SK-N-SH (cell line): ENCODE results near the gene TRPM1. TPM values are rescaled to one million over a fixed set of nuclear protein-coding genes. Genes with fewer than 3 reads are reported as not detected.

Experiments used
- CTCF ChIA-PET: fragments of 300-600, 350-600 bp; formaldehyde crosslinking; extraction: SDS; loops from one replicate; lab custom pipeline; 2021; lab: Yijun Ruan, JAX
- POLR2A ChIA-PET: fragments of 350-600 bp; sonication (Branson Sonifier 250); formaldehyde crosslinking; extraction: SDS; loops from one replicate; lab custom pipeline; 2020; ENCODE audit warnings: antibody characterized with exemption, inconsistent platforms; lab: Yijun Ruan, JAX
- DNase-seq: peaks from one replicate; pipeline ENCODE4 v3.0.0; 2012
- H2AFZ ChIP-seq: fragments of 200-600 bp; sonication (generic); 2 replicates; pipeline ENCODE4 v1.8.1; 2016; ENCODE audit warnings: antibody characterized with exemption, mild to moderate bottlenecking, low read depth
- H3F3A ChIP-seq: fragments of 200-600 bp; sonication (generic); replicated peaks from 2 replicates; pipeline ENCODE3; 2016; ENCODE audit warnings: antibody characterized with exemption, mild to moderate bottlenecking; ENCODE audit not compliant: insufficient read depth
- H3K27ac ChIP-seq, 2 experiments: fragments of 200-500 bp in 1 of 2; fragments of 200-600 bp in 1 of 2; sonication (Bioruptor generic) in 1 of 2; sonication (generic), shearing (Covaris generic) in 1 of 2; 2 replicates each; pipeline versions ENCODE4 v1.5.1 to v1.6.1; 2014 to 2016; ENCODE audit warnings: low read depth in 2 of 2, inconsistent platforms in 1 of 2, low read length in 1 of 2, mild to moderate bottlenecking in 1 of 2, mixed read lengths in 1 of 2
- H3K27me3 ChIP-seq: fragments of 200-600 bp; sonication (generic), shearing (Covaris generic); 2 replicates; pipeline ENCODE4 v1.6.1; 2016; ENCODE audit warnings: mixed run types; ENCODE audit not compliant: insufficient read depth
- H3K36me3 ChIP-seq, 2 experiments: fragments of 200-500 bp in 1 of 2; fragments of 200-600 bp in 1 of 2; sonication (Bioruptor generic) in 1 of 2; sonication (generic) in 1 of 2; replicated peaks in 1 of 2; 2 replicates each; pipeline versions ENCODE3 to v1.5.1; 2014 to 2016; ENCODE audit warnings: low read length in 1 of 2, mild to moderate bottlenecking in 1 of 2; ENCODE audit not compliant: insufficient read depth in 2 of 2, control insufficient read depth in 1 of 2
- H3K4me1 ChIP-seq, 2 experiments: fragments of 200-500 bp in 1 of 2; fragments of 200-600 bp in 1 of 2; sonication (Bioruptor generic) in 1 of 2; sonication (generic), shearing (Covaris generic) in 1 of 2; 2 replicates each; pipeline versions ENCODE4 v1.5.1 to v1.6.1; 2014 to 2016; ENCODE audit warnings: low read depth in 1 of 2, low read length in 1 of 2, mixed run types in 1 of 2; ENCODE audit not compliant: insufficient read depth in 2 of 2, control insufficient read depth in 1 of 2
- H3K4me2 ChIP-seq: fragments of 200-600 bp; sonication (generic), shearing (Covaris generic); 2 replicates; pipeline ENCODE4 v1.6.1; 2017; ENCODE audit warnings: mixed run types
- H3K4me3 ChIP-seq, 2 experiments: fragments of 200-500 bp in 1 of 2; fragments of 200-600 bp in 1 of 2; sonication (Bioruptor generic) in 1 of 2; sonication (generic), shearing (Covaris generic) in 1 of 2; 2 replicates each; pipeline versions ENCODE4 v1.5.1 to v1.8.1; 2014 to 2016; ENCODE audit warnings: low read depth in 2 of 2, inconsistent platforms in 1 of 2, low read length in 1 of 2, mild to moderate bottlenecking in 1 of 2, mixed read lengths in 1 of 2, moderate library complexity in 1 of 2
- H3K79me2 ChIP-seq: fragments of 200-600 bp; sonication (generic); 2 replicates; pipeline ENCODE4 v1.8.1; 2017; ENCODE audit warnings: mild to moderate bottlenecking; ENCODE audit not compliant: insufficient read depth
- H3K9ac ChIP-seq: fragments of 200-600 bp; sonication (generic); 2 replicates; pipeline ENCODE4 v1.6.1; 2017; ENCODE audit warnings: mixed run types
- H3K9me2 ChIP-seq: fragments of 200-600 bp; sonication (generic); 2 replicates; pipeline ENCODE4 v1.6.1; 2017; ENCODE audit warnings: mixed run types
- H3K9me3 ChIP-seq: fragments of 200-600 bp; sonication (generic); 2 replicates; pipeline ENCODE4 v1.6.1; 2017; ENCODE audit warnings: mixed run types, mild to moderate bottlenecking, moderate library complexity
- H4K20me1 ChIP-seq: fragments of 200-600 bp; sonication (generic); 2 replicates; pipeline ENCODE4 v1.6.1; 2017; ENCODE audit warnings: mild to moderate bottlenecking, mixed run types; ENCODE audit not compliant: insufficient read depth
- CHD2 ChIP-seq: fragments of 150-350 bp; IDR thresholded peaks from 2 replicates; pipeline ENCODE4 v1.6.1; 2018; ENCODE audit warnings: low read length; ENCODE audit not compliant: partially characterized antibody
- EP300 ChIP-seq, 2 experiments: IDR thresholded peaks; 2 replicates each; pipeline versions ENCODE4 v1.4.0 to v1.6.1; 2012; ENCODE audit warnings: borderline replicate concordance in 1 of 2, low read depth in 1 of 2, low read length in 1 of 2
- EZH2phosphoT487 ChIP-seq: fragments of 200-600 bp; sonication (generic); IDR thresholded peaks from 2 replicates; pipeline ENCODE4 v1.6.1; 2017; ENCODE audit warnings: low read depth, mixed run types, mild to moderate bottlenecking, antibody characterized with exemption, moderate library complexity, borderline replicate concordance
- FOXJ3 ChIP-seq: sonication (generic); formaldehyde crosslinking; IDR thresholded peaks from 2 replicates; pipeline ENCODE4 v1.5.1; 2020; ENCODE audit warnings: mild to moderate bottlenecking, missing genetic modification reagents
- GABPA ChIP-seq: IDR thresholded peaks from 2 replicates; pipeline ENCODE4 v1.4.0; 2012; ENCODE audit warnings: low read depth, mild to moderate bottlenecking
- GATA2 ChIP-seq: sonication (generic); formaldehyde crosslinking; IDR thresholded peaks from 2 replicates; pipeline ENCODE4 v1.5.0; 2020; ENCODE audit warnings: mild to moderate bottlenecking, missing genetic modification reagents
- JUND ChIP-seq: IDR thresholded peaks from 2 replicates; pipeline ENCODE4 v1.4.0; 2012
- MEF2A ChIP-seq: IDR thresholded peaks from 2 replicates; pipeline ENCODE4 v1.4.0; 2012; ENCODE audit warnings: low read depth, borderline replicate concordance
- MXI1 ChIP-seq: IDR thresholded peaks from 2 replicates; pipeline ENCODE4 v1.6.1; 2012; ENCODE audit warnings: mild to moderate bottlenecking, low read depth, low read length, improper control_type of control experiment
- NFIC ChIP-seq: IDR thresholded peaks from 2 replicates; pipeline ENCODE4 v1.4.0; 2012; ENCODE audit warnings: borderline replicate concordance
- POLR2AphosphoS5 ChIP-seq: IDR thresholded peaks from 2 replicates; pipeline ENCODE4 v1.6.1; 2012; ENCODE audit warnings: low read depth, low read length
- RAD21 ChIP-seq: IDR thresholded peaks from 2 replicates; pipeline ENCODE4 v1.6.1; 2012; ENCODE audit warnings: mild to moderate bottlenecking, low read length
- RCOR1 ChIP-seq: fragments of 150-350 bp; IDR thresholded peaks from 2 replicates; pipeline ENCODE4 v1.6.1; 2017; ENCODE audit warnings: antibody characterized with exemption, low read length
- RFX5 ChIP-seq: IDR thresholded peaks from 2 replicates; pipeline ENCODE4 v1.6.1; 2012; ENCODE audit warnings: mild to moderate bottlenecking, improper control_type of control experiment, low read length
- SIN3A ChIP-seq: IDR thresholded peaks from 2 replicates; pipeline ENCODE4 v1.6.1; 2012; ENCODE audit warnings: low read depth, mild to moderate bottlenecking, low read length, moderate library complexity, borderline replicate concordance
- TAF1 ChIP-seq: IDR thresholded peaks from 2 replicates; pipeline ENCODE4 v1.6.1; 2012; ENCODE audit warnings: low read depth, mild to moderate bottlenecking, low read length, moderate library complexity, borderline replicate concordance
- TCF12 ChIP-seq: IDR thresholded peaks from 2 replicates; pipeline ENCODE4 v1.4.0; 2012
- TEAD4 ChIP-seq: IDR thresholded peaks from 2 replicates; pipeline ENCODE4 v1.4.0; 2012; ENCODE audit warnings: mild to moderate bottlenecking, borderline replicate concordance; ENCODE audit not compliant: insufficient read depth
- YY1 ChIP-seq: IDR thresholded peaks from 2 replicates; pipeline ENCODE4 v1.4.0; 2012; ENCODE audit warnings: low read depth, mild to moderate bottlenecking
- WGBS: methylation state at CpG from one replicate; pipeline ENCODE4 v1.1.6; 2017; ENCODE audit warnings: low lambda C conversion rate; 5-methylcytosine and 5-hydroxymethylcytosine counted together
- polyA plus RNA-seq, 3 experiments: library from polyadenylated mRNA; depleted of rRNA; stranded (reverse); fragments of >200 nt; gene quantifications; 2 replicates each; pipeline ENCODE4 v1.2.3, GENCODE V29; 2012
- TF ChIP-seq, protein P1 (sequence below): IDR thresholded peaks from 2 replicates; pipeline ENCODE4 v1.4.0; 2012; ENCODE audit warnings: low read depth
- TF ChIP-seq, protein P2 (sequence below): IDR thresholded peaks from 2 replicates; pipeline ENCODE4 v1.4.0; 2012; ENCODE audit warnings: low read depth, borderline replicate concordance

The TRPM1 gene
- polyA plus RNA-seq, 1 of the 3 experiments (the other 2 are of a cell fraction): not detected

DNA sequence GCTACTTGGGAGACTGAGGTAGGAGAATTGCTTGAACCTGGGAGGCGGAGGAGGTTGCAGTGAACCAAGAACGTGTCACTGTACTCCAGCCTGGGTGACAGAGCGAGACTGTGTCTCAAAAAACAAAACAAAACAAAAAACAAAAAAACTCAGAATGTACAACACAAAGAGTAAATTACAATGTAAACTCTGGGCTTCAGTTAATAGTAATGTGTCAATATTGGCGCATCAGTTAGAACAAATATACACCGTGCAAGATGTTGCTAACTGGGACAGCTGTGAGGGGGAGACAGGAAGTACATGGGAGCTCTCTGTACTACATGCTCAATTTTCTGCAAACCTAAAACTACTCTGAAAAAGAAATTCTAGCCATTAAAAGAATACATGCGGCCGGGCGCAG, 23.5 kb upstream of the TRPM1 start:
- Histone ChIP-seq H3K9me2 (no peaks in the 10 kb centered on the region), H3K27ac (no peak overlapping the region), H2AFZ (no peak overlapping the region), H3K79me2 (no peaks in the 10 kb centered on the region), H3K4me3 (no peak overlapping the region), H3K36me3 (no peaks in the 10 kb centered on the region), H3K9me3 (peaks cover 4% of the 10 kb centered on the region; the same call in 1 of the 2 replicates), H3K9ac (no peak overlapping the region), H4K20me1 (no peaks in the 10 kb centered on the region), H3K4me2 (no peak overlapping the region), H3K27me3 (no peaks in the 10 kb centered on the region), H3K4me1 (peaks cover 0 to 13% of the 10 kb centered on the region in 2 experiments; a peak in 1 of 4 replicates), H3F3A (no peaks in the 10 kb centered on the region)
- DNase-seq: no peak
- TF ChIP-seq GABPA (no peak), MXI1 (no peak), JUND (no peak), SIN3A (no peak), MEF2A (no peak), TAF1 (no peak), POLR2AphosphoS5 (no peak)
- TF ChIP-seq, protein P1, sequence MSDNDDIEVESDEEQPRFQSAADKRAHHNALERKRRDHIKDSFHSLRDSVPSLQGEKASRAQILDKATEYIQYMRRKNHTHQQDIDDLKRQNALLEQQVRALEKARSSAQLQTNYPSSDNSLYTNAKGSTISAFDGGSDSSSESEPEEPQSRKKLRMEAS: no peak
- POLR2A ChIA-PET: no interaction called here
- CTCF ChIA-PET: no interaction called here
- WGBS: 85% methylated on average over 8 of the region's 8 CpGs

DNA sequence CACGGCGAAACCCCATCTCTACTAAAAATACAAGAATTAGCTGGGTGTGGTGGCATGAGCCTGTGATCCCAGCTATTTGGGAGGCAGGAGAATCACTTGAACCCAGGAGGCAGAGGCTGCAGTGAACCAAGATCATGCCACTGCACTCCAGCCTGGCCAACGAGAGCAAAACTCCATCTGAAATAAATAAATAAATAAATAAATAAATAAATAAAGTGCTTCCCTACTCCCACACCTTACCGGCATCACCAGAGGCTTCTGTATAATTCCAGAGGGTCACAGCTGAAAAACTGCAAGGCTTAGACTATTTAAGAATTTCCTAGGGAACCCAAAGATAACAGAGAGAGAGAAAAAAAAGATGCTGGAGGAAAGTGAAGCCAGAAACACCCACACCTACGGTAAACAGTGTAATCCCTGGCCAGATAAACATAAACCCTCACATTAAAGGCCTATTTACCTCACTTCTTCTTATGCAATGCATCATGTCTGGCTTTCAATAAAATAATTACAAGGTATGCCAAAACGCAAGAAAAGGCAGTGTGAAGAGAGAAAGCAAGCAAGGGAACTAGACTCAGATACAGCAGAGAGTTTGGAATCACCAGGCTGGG, 15.0 kb upstream of the TRPM1 start:
- Histone ChIP-seq H3K27ac (no peak overlapping the region), H3K27me3 (no peaks in the 10 kb centered on the region), H3K9ac (no peak overlapping the region), H3K9me3 (no peaks in the 10 kb centered on the region; the same call in 1 of the 2 replicates), H2AFZ (no peak overlapping the region), H3K4me1 (no peaks in the 10 kb centered on the region), H3K4me3 (no peak overlapping the region), H3K79me2 (no peaks in the 10 kb centered on the region), H3K4me2 (no peak overlapping the region), H4K20me1 (no peaks in the 10 kb centered on the region), H3F3A (no peaks in the 10 kb centered on the region), H3K36me3 (no peaks in the 10 kb centered on the region), H3K9me2 (no peaks in the 10 kb centered on the region)
- TF ChIP-seq TAF1: no peak
- TF ChIP-seq MEF2A: no peak
- no peak for TF ChIP-seq FOXJ3 (CRISPR knock-in tag)
- no peak for TF ChIP-seq TCF12
- TF ChIP-seq YY1: no peak
- TF ChIP-seq GATA2: no peak
- TF ChIP-seq, protein P2, sequence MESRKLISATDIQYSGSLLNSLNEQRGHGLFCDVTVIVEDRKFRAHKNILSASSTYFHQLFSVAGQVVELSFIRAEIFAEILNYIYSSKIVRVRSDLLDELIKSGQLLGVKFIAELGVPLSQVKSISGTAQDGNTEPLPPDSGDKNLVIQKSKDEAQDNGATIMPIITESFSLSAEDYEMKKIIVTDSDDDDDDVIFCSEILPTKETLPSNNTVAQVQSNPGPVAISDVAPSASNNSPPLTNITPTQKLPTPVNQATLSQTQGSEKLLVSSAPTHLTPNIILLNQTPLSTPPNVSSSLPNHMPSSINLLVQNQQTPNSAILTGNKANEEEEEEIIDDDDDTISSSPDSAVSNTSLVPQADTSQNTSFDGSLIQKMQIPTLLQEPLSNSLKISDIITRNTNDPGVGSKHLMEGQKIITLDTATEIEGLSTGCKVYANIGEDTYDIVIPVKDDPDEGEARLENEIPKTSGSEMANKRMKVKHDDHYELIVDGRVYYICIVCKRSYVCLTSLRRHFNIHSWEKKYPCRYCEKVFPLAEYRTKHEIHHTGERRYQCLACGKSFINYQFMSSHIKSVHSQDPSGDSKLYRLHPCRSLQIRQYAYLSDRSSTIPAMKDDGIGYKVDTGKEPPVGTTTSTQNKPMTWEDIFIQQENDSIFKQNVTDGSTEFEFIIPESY: no peak
- no peak for TF ChIP-seq CHD2
- no peak for TF ChIP-seq RCOR1
- TF ChIP-seq, protein P1: no peak
- no peak for TF ChIP-seq EZH2phosphoT487
- no peak for TF ChIP-seq RFX5
- TF ChIP-seq RAD21: no peak
- TF ChIP-seq JUND: no peak
- no peak for TF ChIP-seq TEAD4
- TF ChIP-seq NFIC: no peak
- no peak for TF ChIP-seq EP300 (IDR thresholded peaks at IDR 0.05; ENCODE audit: borderline replicate concordance in 1 of 2, low read depth in 1 of 2, low read length in 1 of 2)
- 55% methylated on average over 6 of the region's 6 CpGs for WGBS
- no peak for DNase-seq
- CTCF ChIA-PET: interaction anchor here (5.6 kb wide), 1 partner anchor 12 kb away, joined by 40 read pairs; no protein-coding TSS in a partner anchor
- POLR2A ChIA-PET: no interaction called here
